Naive B cell (primary cell): ENCODE measurements around the gene HADH. TPM values are rescaled to one million over a fixed set of nuclear protein-coding genes. Genes with fewer than 3 reads are reported as not detected.

ENCODE experiments used
- ATAC-seq, 2 donors: fragments of 150-1000 bp; cut with Tn5 transposase; 2 replicates each; pipeline ENCODE4 v1.10.0; 2021; ENCODE audit warnings: low read depth in 2 of 2, mild to moderate bottlenecking in 2 of 2, moderate library complexity in 2 of 2
- DNase-seq: peaks from one replicate; pipeline ENCODE4 v3.0.0; 2022
- H3K27ac Mint-ChIP-seq, 6 donors: one replicate each; pipeline ENCODE4 v1.8.0; 2020 to 2022; ENCODE audit warnings: mild to moderate bottlenecking in 6 of 6, mixed read lengths in 6 of 6, moderate library complexity in 5 of 6, inconsistent platforms in 2 of 6
- H3K27me3 Mint-ChIP-seq, 3 donors: one replicate each; pipeline ENCODE4 v1.8.0; 2021 to 2022; ENCODE audit warnings: mixed read lengths in 3 of 3, mild to moderate bottlenecking in 1 of 3
- H3K36me3 Mint-ChIP-seq, 2 donors: one replicate each; pipeline ENCODE4 v1.8.0; 2020 to 2022; ENCODE audit warnings: mixed read lengths in 2 of 2, inconsistent platforms in 1 of 2, mild to moderate bottlenecking in 1 of 2
- H3K4me1 Mint-ChIP-seq, 3 donors: one replicate each; pipeline ENCODE4 v1.8.0; 2020 to 2022; ENCODE audit warnings: mixed read lengths in 3 of 3, inconsistent platforms in 1 of 3, mild to moderate bottlenecking in 1 of 3, moderate library complexity in 1 of 3
- H3K4me3 Mint-ChIP-seq, 8 donors: one replicate each; pipeline ENCODE4 v1.8.0; 2020 to 2022; ENCODE audit warnings: mild to moderate bottlenecking in 8 of 8, mixed read lengths in 8 of 8, moderate library complexity in 8 of 8, inconsistent platforms in 2 of 8
- H3K9me3 Mint-ChIP-seq, 7 donors: one replicate each; pipeline ENCODE4 v1.8.0; 2020 to 2022; ENCODE audit warnings: mixed read lengths in 7 of 7, mild to moderate bottlenecking in 5 of 7, inconsistent platforms in 2 of 7, moderate library complexity in 1 of 7
- polyA plus RNA-seq, 6 donors: library from polyadenylated mRNA; unstranded; fragments of 300-500 nt; fragmentation: Illumina TruSeq; gene quantifications; one replicate each; pipeline ENCODE4 v1.2.3, GENCODE V29; 2021; ENCODE audit warnings: low read depth in 6 of 6

HADH gene
- polyA plus RNA-seq, 6 donors from 2014 or later, result 35.1 to 57.5 (median 51.2) TPM

GRCh38 chr4:107977966-107978705, 11.6 kb upstream of the HADH start:
- no peak overlapping the region for H3K4me3 Mint-ChIP-seq
- H3K27ac Mint-ChIP-seq, result no peak overlapping the region

GRCh38 chr4:107978716-107979451, 10.8 kb upstream of the HADH start:
- Mint-ChIP-seq H3K27me3 (no peaks in the 10 kb centered on the region), H3K9me3 (peaks cover 0 to 15% (median 6%) of the 10 kb centered on the region in 7 donors), H3K27ac (no peak overlapping the region), H3K4me3 (no peak overlapping the region), H3K4me1 (no peaks in the 10 kb centered on the region), H3K36me3 (peaks cover 0 to 8% of the 10 kb centered on the region in 2 donors)
- ATAC-seq (no peak), DNase-seq (no peak)

More at GRCh38 chr4:107977966-107978705, 11.6 kb upstream of the HADH start:
- peaks cover 0 to 15% (median 6%) of the 10 kb centered on the region in 7 donors for H3K9me3 Mint-ChIP-seq
- DNase-seq (no peak), ATAC-seq (no peak)
- H3K27me3 Mint-ChIP-seq, result no peaks in the 10 kb centered on the region
- peaks cover 0 to 8% of the 10 kb centered on the region in 2 donors for H3K36me3 Mint-ChIP-seq
- no peaks in the 10 kb centered on the region for H3K4me1 Mint-ChIP-seq

- peak overlapping the region in 1 of 6 donors; percentile 60 for H3K27ac Mint-ChIP-seq
- peak overlapping the region in 2 of 8 donors; percentile 15 to 96 for H3K4me3 Mint-ChIP-seq
These were observed 1.6 kb upstream of the HADH start for GRCh38 chr4:107987916-107988762.

DNA sequence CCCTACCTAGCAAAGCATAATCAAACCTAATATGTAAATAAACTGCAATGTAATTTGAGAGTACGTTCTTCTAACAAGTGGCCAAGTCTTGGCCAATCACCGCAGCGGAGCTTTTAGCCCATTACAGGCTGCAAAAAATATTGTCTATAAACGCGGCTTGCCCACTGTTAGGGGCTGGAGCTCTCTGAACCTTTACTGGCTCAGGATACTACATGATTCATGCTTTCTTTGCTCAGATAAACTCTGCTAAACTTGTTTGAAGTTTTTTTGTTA, 990 bp upstream of the HADH start:
- peak overlapping the region in 2 of 6 donors; percentile 24 to 87 for H3K27ac Mint-ChIP-seq
- peak overlapping the region in 3 of 8 donors; percentile 91 to 96 (median 96) for H3K4me3 Mint-ChIP-seq
- no peaks in the 10 kb centered on the region for H3K27me3 Mint-ChIP-seq
- DNase-seq, result no peak
- no peaks in the 10 kb centered on the region for H3K36me3 Mint-ChIP-seq
- ATAC-seq, result no peak
- peaks cover 21 to 38% (median 32%) of the 10 kb centered on the region in 3 donors for H3K4me1 Mint-ChIP-seq
- H3K9me3 Mint-ChIP-seq, result no peaks in the 10 kb centered on the region

More at GRCh38 chr4:107987916-107988762, 1.6 kb upstream of the HADH start:
- no peak for DNase-seq
- H3K9me3 Mint-ChIP-seq, result no peaks in the 10 kb centered on the region
- no peak for ATAC-seq
- peaks cover 18 to 33% (median 29%) of the 10 kb centered on the region in 3 donors for H3K4me1 Mint-ChIP-seq
- no peaks in the 10 kb centered on the region for H3K27me3 Mint-ChIP-seq
- H3K36me3 Mint-ChIP-seq, result no peaks in the 10 kb centered on the region

GRCh38 chr4:107989162-107989536, 540 bp upstream of the HADH start:
- no peak for ATAC-seq
- no peaks in the 10 kb centered on the region for H3K36me3 Mint-ChIP-seq
- peak overlapping the region; percentile 79 to 97 (median 89) for H3K27ac Mint-ChIP-seq
- DNase-seq, result no peak
- H3K27me3 Mint-ChIP-seq, result no peaks in the 10 kb centered on the region
- peaks cover 23 to 43% (median 37%) of the 10 kb centered on the region in 3 donors for H3K4me1 Mint-ChIP-seq
- no peaks in the 10 kb centered on the region for H3K9me3 Mint-ChIP-seq
- peak overlapping the region; percentile 91 to 98 (median 95) for H3K4me3 Mint-ChIP-seq

GRCh38 chr4:107991945-107992630, 2.4 kb downstream of the HADH start:
- DNase-seq (no peak), ATAC-seq (no peak)
- peak overlapping the region in 2 of 8 donors; percentile 61 to 96 for H3K4me3 Mint-ChIP-seq
- H3K9me3 Mint-ChIP-seq, result no peaks in the 10 kb centered on the region
- H3K27ac Mint-ChIP-seq, result peak overlapping the region in 2 of 6 donors; percentile 33 to 87
- H3K36me3 Mint-ChIP-seq, result peaks cover 6% of the 10 kb centered on the region in 2 donors
- peaks cover 42 to 66% (median 49%) of the 10 kb centered on the region in 3 donors for H3K4me1 Mint-ChIP-seq
- no peaks in the 10 kb centered on the region for H3K27me3 Mint-ChIP-seq

GRCh38 chr4:107993969-107994368, 4.3 kb downstream of the HADH start:
- ATAC-seq (no peak), DNase-seq (peak; percentile 44)
- H3K9me3 Mint-ChIP-seq, result no peaks in the 10 kb centered on the region
- peak overlapping the region in 7 of 8 donors; percentile 35 to 80 (median 53) for H3K4me3 Mint-ChIP-seq
- peak overlapping the region; percentile 21 to 82 (median 47) for H3K27ac Mint-ChIP-seq
- H3K27me3 Mint-ChIP-seq, result no peaks in the 10 kb centered on the region
- peaks cover 6% of the 10 kb centered on the region in 2 donors for H3K36me3 Mint-ChIP-seq
- H3K4me1 Mint-ChIP-seq, result peaks cover 49 to 68% (median 51%) of the 10 kb centered on the region in 3 donors

GRCh38 chr4:107994894-107995293, 5.2 kb downstream of the HADH start:
- Mint-ChIP-seq H3K4me3 (peak overlapping the region in 1 of 8 donors; percentile 29), H3K4me1 (peaks cover 44 to 65% (median 52%) of the 10 kb centered on the region in 3 donors), H3K27me3 (no peaks in the 10 kb centered on the region), H3K9me3 (no peaks in the 10 kb centered on the region), H3K36me3 (peaks cover 6 to 10% of the 10 kb centered on the region in 2 donors), H3K27ac (peak overlapping the region in 4 of 6 donors; percentile 23 to 84 (median 68))
- DNase-seq (no peak), ATAC-seq (no peak)

DNA sequence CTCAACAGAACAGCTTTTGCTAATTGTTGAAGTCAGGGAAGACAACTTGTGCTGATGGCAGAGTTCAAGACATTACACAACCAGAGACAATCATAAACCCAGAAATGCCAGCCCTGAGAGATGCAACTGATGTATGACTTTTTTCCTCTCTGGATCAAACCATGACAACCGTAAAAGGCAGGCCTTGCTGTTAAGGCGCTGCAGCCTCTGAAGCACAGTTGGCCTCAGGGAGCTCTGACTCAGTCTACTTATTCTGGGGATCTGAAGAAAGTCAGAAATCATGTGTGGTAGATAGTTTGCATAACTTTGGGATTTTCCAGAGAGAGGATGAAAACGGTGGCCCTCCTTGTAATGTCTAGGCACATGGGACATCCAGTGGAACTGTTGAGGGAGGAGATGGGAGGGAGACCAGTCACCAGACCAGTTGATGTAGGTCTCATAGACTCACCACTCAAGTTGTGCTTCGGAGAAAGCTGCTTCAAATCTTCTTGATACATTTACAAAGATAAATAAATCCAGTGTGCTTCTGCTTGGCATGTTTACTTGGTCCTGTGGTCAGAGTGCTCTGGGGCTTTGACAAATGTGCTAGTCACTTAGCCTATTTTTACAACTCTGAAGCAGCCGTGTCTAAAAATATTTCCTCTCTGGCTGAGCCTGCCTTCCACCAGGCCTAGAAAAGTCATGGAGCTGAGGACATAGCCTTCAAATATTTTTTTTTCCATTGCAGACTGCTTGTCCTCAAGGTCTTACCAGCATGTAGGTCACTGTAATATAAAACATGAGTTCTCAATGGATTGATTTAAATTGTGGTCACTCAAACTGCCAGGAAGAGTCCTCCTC, 7.5 kb downstream of the HADH start:
- ATAC-seq, result no peak
- no peak overlapping the region for H3K4me3 Mint-ChIP-seq
- peaks cover 31 to 47% (median 42%) of the 10 kb centered on the region in 3 donors for H3K4me1 Mint-ChIP-seq
- H3K27ac Mint-ChIP-seq, result no peak overlapping the region
- H3K36me3 Mint-ChIP-seq, result peaks cover 14 to 18% of the 10 kb centered on the region in 2 donors
- H3K9me3 Mint-ChIP-seq, result no peaks in the 10 kb centered on the region
- no peaks in the 10 kb centered on the region for H3K27me3 Mint-ChIP-seq
- no peak for DNase-seq

- H3K27ac Mint-ChIP-seq, result peak overlapping the region in 3 of 6 donors; percentile 29 to 64 (median 55)
- no peaks in the 10 kb centered on the region for H3K9me3 Mint-ChIP-seq
- DNase-seq (no peak), ATAC-seq (no peak)
- H3K27me3 Mint-ChIP-seq, result no peaks in the 10 kb centered on the region
- H3K36me3 Mint-ChIP-seq, result peaks cover 14 to 21% of the 10 kb centered on the region in 2 donors
- H3K4me1 Mint-ChIP-seq, result peaks cover 25 to 43% (median 42%) of the 10 kb centered on the region in 3 donors
- H3K4me3 Mint-ChIP-seq, result peak overlapping the region in 1 of 8 donors; percentile 61
These were observed 8.1 kb downstream of the HADH start for GRCh38 chr4:107997794-107998193.

DNA sequence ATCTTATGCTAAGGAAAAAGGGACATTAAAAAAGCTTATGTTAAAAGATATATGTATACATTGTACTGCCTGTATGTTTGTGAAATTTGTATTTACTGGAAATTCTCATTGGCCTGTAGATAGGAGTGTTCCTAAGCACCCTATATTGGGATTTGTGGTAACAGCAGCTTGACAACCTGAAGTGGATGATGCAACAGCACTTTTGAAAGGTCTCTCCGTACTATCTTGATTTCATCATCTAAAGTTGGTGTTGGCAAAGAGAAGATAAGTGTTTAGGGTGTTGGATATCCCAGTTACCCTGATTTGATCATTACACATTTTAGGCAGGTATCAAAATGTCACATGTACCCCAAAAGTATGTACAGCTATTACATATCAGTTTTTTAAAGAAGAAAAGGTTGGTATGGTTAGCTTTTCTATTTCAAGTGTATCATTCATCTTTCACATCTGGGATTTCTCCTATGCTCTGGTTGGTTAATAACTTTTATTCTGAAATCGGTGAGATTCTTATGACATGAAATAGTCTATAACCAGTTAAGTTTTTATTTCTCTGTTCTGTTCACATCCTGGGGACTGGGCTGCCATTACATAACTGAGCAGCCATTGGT, 10.3 kb downstream of the HADH start:
- Mint-ChIP-seq H3K27ac (no peak overlapping the region), H3K9me3 (no peaks in the 10 kb centered on the region)

More for the DNA sequence above, 10.3 kb downstream of the HADH start:
- Mint-ChIP-seq H3K27me3 (no peaks in the 10 kb centered on the region), H3K4me1 (peaks cover 23 to 31% (median 25%) of the 10 kb centered on the region in 3 donors), H3K4me3 (no peak overlapping the region), H3K36me3 (peaks cover 14 to 24% of the 10 kb centered on the region in 2 donors)
- ATAC-seq, result no peak
- no peak for DNase-seq
